HL-60 (cell line): ENCODE measurements around the gene EDC3.
"Not testable (repeated sequence)": the region's sequence is repeated elsewhere in the genome, so short reads cannot be mapped to it uniquely, and the experiment has no call there.

Experiments used
- DNase-seq, 2 experiments: peaks; one replicate each; pipeline ENCODE4 v3.0.0-alpha.2; 2010 to 2020; ENCODE audit warnings: low read depth in 1 of 2, low spot score in 1 of 2
- H3K27ac ChIP-seq: fragments of 250-450 bp; sonication (Bioruptor Pico); replicated peaks from 2 replicates; pipeline ENCODE4 v1.5.1; 2020; ENCODE audit warnings: mild to moderate bottlenecking, moderate library complexity
- H3K27me3 ChIP-seq: fragments of 250-450 bp; sonication (Bioruptor Pico); 2 replicates; pipeline ENCODE4 v1.5.1; 2021; ENCODE audit warnings: mild to moderate bottlenecking, moderate library complexity; ENCODE audit not compliant: insufficient read depth, poor library complexity, severe bottlenecking
- H3K4me3 ChIP-seq: replicated peaks from 2 replicates; pipeline ENCODE4 v1.5.1; 2011; ENCODE audit warnings: mild to moderate bottlenecking, control low read depth, low read length; ENCODE audit not compliant: insufficient read depth
- GABPA ChIP-seq: IDR thresholded peaks from 2 replicates; pipeline ENCODE4 v1.6.1; 2012; ENCODE audit warnings: low read depth
- POLR2AphosphoS5 ChIP-seq: IDR thresholded peaks from 2 replicates; pipeline ENCODE4 v1.6.1; 2012; ENCODE audit warnings: low read depth
- SPI1 ChIP-seq: IDR thresholded peaks from 2 replicates; pipeline ENCODE4 v1.6.1; 2012; ENCODE audit warnings: low read depth, mild to moderate bottlenecking, borderline replicate concordance
- TF ChIP-seq, protein P1 (sequence below): IDR thresholded peaks from 2 replicates; pipeline ENCODE4 v1.6.1; 2012; ENCODE audit warnings: low read depth; ENCODE audit not compliant: insufficient replicate concordance
- TF ChIP-seq, protein P2 (sequence below): IDR thresholded peaks from one replicate; pipeline ENCODE4 v1.5.1; 2011; ENCODE audit warnings: low read length, control low read depth, inconsistent platforms; ENCODE audit not compliant: insufficient read depth

EDC3 gene

DNA sequence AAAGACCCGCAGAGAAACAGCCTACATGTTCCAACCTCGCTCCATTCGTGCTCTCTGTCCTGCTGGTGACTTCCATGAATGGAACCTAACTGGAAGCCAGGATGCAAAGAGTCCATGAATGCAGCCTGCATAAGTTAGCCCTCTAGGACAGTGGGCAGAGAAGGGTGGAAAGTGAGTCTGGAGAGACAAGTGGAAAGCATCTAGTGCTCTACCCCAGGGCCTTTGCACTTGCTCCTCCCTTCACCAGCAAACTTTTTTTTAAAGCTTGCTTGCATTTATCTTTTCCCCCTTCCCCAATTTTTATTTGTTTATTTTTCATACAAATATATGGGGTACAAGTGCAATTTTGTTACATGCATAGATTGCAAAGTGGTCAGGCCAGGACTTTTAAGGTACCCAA is 37.4 kb upstream of the EDC3 start:
- Histone ChIP-seq H3K27ac (no peak overlapping the region), H3K27me3 (peaks cover 6% of the 10 kb centered on the region), H3K4me3 (no peak overlapping the region)
- TF ChIP-seq POLR2AphosphoS5 (no peak), SPI1 (no peak), GABPA (no peak)
- TF ChIP-seq, protein P1, sequence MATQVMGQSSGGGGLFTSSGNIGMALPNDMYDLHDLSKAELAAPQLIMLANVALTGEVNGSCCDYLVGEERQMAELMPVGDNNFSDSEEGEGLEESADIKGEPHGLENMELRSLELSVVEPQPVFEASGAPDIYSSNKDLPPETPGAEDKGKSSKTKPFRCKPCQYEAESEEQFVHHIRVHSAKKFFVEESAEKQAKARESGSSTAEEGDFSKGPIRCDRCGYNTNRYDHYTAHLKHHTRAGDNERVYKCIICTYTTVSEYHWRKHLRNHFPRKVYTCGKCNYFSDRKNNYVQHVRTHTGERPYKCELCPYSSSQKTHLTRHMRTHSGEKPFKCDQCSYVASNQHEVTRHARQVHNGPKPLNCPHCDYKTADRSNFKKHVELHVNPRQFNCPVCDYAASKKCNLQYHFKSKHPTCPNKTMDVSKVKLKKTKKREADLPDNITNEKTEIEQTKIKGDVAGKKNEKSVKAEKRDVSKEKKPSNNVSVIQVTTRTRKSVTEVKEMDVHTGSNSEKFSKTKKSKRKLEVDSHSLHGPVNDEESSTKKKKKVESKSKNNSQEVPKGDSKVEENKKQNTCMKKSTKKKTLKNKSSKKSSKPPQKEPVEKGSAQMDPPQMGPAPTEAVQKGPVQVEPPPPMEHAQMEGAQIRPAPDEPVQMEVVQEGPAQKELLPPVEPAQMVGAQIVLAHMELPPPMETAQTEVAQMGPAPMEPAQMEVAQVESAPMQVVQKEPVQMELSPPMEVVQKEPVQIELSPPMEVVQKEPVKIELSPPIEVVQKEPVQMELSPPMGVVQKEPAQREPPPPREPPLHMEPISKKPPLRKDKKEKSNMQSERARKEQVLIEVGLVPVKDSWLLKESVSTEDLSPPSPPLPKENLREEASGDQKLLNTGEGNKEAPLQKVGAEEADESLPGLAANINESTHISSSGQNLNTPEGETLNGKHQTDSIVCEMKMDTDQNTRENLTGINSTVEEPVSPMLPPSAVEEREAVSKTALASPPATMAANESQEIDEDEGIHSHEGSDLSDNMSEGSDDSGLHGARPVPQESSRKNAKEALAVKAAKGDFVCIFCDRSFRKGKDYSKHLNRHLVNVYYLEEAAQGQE: no peak
- TF ChIP-seq, protein P2, sequence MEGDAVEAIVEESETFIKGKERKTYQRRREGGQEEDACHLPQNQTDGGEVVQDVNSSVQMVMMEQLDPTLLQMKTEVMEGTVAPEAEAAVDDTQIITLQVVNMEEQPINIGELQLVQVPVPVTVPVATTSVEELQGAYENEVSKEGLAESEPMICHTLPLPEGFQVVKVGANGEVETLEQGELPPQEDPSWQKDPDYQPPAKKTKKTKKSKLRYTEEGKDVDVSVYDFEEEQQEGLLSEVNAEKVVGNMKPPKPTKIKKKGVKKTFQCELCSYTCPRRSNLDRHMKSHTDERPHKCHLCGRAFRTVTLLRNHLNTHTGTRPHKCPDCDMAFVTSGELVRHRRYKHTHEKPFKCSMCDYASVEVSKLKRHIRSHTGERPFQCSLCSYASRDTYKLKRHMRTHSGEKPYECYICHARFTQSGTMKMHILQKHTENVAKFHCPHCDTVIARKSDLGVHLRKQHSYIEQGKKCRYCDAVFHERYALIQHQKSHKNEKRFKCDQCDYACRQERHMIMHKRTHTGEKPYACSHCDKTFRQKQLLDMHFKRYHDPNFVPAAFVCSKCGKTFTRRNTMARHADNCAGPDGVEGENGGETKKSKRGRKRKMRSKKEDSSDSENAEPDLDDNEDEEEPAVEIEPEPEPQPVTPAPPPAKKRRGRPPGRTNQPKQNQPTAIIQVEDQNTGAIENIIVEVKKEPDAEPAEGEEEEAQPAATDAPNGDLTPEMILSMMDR: no peak
- no peak for DNase-seq

DNA sequence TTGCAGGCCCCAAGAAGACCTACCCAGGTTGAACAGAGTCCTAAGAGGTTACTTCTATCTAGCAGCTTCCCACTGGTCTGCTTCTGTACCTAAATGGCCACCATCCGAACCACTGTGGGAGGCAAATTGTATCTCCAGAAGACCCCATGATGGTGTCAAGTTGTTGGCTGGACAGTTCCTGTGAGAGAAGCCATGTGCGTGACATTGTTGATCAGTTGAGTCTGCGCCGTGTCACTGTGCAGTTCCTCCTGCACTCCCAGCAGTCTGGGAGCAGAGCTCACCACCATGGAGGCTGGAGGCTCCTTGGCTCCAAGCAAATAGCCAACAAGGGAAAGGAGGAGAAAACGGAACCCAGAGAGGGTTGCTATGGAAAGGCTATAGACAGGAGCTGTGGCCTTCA is 37.0 kb upstream of the EDC3 start:
- TF ChIP-seq POLR2AphosphoS5 (no peak), GABPA (no peak), SPI1 (no peak)
- TF ChIP-seq, protein P2: no peak
- TF ChIP-seq, protein P1: no peak
- no peak overlapping the region for H3K4me3 ChIP-seq
- H3K27me3 ChIP-seq: peaks cover 6% of the 10 kb centered on the region
- DNase-seq: no peak
- H3K27ac ChIP-seq: no peak overlapping the region

DNA sequence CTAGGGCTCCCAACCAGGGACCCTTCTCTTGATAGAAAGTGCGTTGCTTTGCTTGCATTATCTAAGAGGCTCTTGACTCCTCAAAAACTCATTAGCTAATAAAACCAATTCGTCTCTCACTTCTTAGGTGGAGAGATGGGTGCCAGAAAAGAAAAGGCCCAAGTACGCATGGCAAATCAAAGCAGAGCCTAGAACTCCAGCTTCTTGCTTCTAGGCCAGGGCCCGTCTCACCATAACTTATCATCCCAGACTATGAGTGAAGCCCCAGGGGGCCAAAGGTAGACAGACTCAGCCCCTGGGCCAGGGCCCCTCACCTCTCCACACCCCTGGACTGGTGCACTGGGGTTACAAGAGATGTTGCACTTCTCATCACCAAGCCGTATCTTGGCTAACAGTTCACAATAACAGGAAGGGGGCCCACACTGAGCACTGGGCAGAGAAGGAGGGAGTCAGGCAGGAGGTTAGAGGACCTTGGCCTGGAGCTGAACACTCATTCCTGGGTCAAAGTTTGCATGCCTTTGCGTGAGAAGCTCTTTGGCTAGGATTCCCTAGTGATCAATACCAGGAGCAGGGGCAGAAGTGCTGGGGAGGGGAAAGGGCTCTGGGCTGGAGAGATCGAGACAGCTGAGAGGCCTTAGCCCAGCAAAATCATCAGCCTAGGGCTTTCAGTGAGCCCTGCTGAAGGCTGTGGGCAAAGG is 34.9 kb upstream of the EDC3 start:
- H3K4me3 ChIP-seq: no peak overlapping the region

DNA sequence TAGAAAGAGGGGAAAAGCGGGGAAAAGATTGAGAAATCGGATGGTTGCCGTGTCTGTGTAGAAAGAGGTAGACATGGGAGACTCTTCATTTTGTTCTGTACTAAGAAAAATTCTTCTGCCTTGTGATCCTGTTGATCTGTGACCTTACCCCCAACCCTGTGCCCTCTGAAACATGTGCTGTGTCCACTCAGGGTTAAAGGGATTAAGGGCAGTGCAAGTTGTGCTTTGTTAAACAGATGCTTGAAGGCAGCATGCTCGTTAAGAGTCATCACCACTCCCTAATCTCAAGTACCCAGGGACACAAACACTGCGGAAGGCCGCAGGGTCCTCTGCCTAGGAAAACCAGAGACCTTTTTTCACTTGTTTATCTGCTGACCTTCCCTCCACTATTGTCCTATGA is 33.5 kb upstream of the EDC3 start:
- not testable (repeated sequence) for H3K4me3 ChIP-seq, DNase-seq, H3K27ac ChIP-seq
- H3K27me3 ChIP-seq: peaks cover 26% of the 10 kb centered on the region

More for the DNA sequence above, 34.9 kb upstream of the EDC3 start:
- Histone ChIP-seq H3K27me3 (peaks cover 21% of the 10 kb centered on the region), H3K27ac (no peak overlapping the region)
- no peak for DNase-seq
- no peak for TF ChIP-seq POLR2AphosphoS5
- TF ChIP-seq GABPA: no peak
- TF ChIP-seq, protein P2: no peak
- TF ChIP-seq, protein P1: no peak
- no peak for TF ChIP-seq SPI1

DNA sequence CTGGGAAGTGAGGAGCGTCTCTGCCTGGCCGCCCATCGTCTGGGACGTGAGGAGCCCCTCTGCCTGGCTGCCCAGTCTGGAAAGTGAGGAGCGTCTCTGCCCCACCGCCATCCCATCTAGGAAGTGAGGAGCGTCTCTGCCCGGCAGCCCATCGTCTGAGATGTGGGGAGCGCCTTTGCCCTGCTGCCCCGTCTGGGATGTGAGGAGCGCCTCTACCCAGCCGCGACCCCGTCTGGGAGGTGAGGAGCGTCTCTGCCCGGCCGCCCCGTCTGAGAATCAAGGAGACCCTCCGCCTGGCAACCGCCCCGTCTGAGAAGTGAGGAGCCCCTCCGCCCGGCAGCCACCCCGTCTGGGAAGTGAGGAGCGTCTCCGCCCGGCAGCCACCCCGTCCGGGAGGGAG is 32.9 kb upstream of the EDC3 start:
- not testable (repeated sequence) for H3K4me3 ChIP-seq, DNase-seq, H3K27ac ChIP-seq
- peaks cover 26% of the 10 kb centered on the region for H3K27me3 ChIP-seq
